Ishikawa (cell line): ENCODE measurements around the gene KPTN.

Experiments used
- CEBPB ChIP-seq: IDR thresholded peaks from 2 replicates; pipeline ENCODE4 v1.6.1; 2012
- CREB1 ChIP-seq: IDR thresholded peaks from 2 replicates; pipeline ENCODE4 v1.6.1; 2012; ENCODE audit warnings: low read depth
- EGR1 ChIP-seq: IDR thresholded peaks from 2 replicates; pipeline ENCODE4 v1.6.1; 2012
- EP300 ChIP-seq: IDR thresholded peaks from 2 replicates; pipeline ENCODE4 v1.6.1; 2012; ENCODE audit warnings: borderline replicate concordance
- MAX ChIP-seq: IDR thresholded peaks from 2 replicates; pipeline ENCODE4 v1.6.1; 2012
- NFIC ChIP-seq: IDR thresholded peaks from 2 replicates; pipeline ENCODE4 v1.6.1; 2012
- REST ChIP-seq: IDR thresholded peaks from 2 replicates; pipeline ENCODE4 v1.6.1; 2012; ENCODE audit warnings: low read depth, mild to moderate bottlenecking
- TCF12 ChIP-seq: IDR thresholded peaks from 2 replicates; pipeline ENCODE4 v1.6.1; 2012; ENCODE audit warnings: low read depth
- TEAD4 ChIP-seq: IDR thresholded peaks from 2 replicates; pipeline ENCODE4 v1.6.1; 2012
- USF1 ChIP-seq: IDR thresholded peaks from 2 replicates; pipeline ENCODE4 v1.6.1; 2012
- YY1 ChIP-seq: IDR thresholded peaks from 2 replicates; pipeline ENCODE4 v1.6.1; 2012; ENCODE audit warnings: low read depth

- TF ChIP-seq MAX (no peak), USF1 (no peak), YY1 (no peak), TEAD4 (no peak), CREB1 (no peak), CEBPB (no peak), TCF12 (no peak), EGR1 (no peak), REST (no peak), EP300 (no peak), NFIC (no peak)
These were observed 27.1 kb downstream of the KPTN start for GRCh38 chr19:47456721-47457474.
